ENCODE measurements around the gene UPK1A.

The UPK1A gene

GRCh38 chr19:35633727-35634440, 32.4 kb upstream of the UPK1A start:
- TF ChIP-seq USF1 (IDR thresholded peaks at IDR 0.05) = no peak
- no peak for TF ChIP-seq EGR1 (IDR thresholded peaks at IDR 0.05)
- no peak for TF ChIP-seq YY1 (IDR thresholded peaks at IDR 0.05; ENCODE audit: low read depth)

DNA sequence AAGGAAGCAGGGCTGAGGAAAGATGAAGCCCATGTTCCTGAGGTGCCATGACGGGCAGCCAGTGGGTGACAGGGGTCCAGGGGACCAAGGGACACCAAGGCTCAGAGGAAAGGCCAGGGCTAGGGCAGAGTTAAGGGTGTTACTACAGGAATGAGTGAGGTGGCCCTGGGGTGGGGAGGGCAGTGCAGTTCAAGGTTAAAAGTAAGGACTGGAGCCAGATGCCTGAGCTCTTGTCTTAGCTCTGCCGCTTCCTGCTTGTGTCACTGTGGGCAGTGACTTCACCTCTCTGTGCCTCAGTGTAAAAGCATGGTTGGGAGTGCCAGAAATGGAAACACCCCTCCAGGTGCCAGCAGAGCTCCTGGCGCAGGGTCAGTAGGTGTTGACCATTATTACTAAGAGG, 29.7 kb upstream of the UPK1A start:
- no peak for TF ChIP-seq MAX (IDR thresholded peaks at IDR 0.05)
- no peak for TF ChIP-seq CEBPB (IDR thresholded peaks at IDR 0.05)
- TF ChIP-seq TAF1 (IDR thresholded peaks at IDR 0.05; ENCODE audit: low read depth) = no peak
- TF ChIP-seq CREB1 (IDR thresholded peaks at IDR 0.05; ENCODE audit: low read depth) = no peak
- TF ChIP-seq YY1 (IDR thresholded peaks at IDR 0.05; ENCODE audit: low read depth) = no peak
- TF ChIP-seq EP300 (IDR thresholded peaks at IDR 0.05; ENCODE audit: borderline replicate concordance) = no peak
- TF ChIP-seq NFIC (IDR thresholded peaks at IDR 0.05) = no peak
- TF ChIP-seq FOXM1 (IDR thresholded peaks at IDR 0.05; ENCODE audit: borderline replicate concordance, low read depth) = no peak
- no peak for TF ChIP-seq EGR1 (IDR thresholded peaks at IDR 0.05)
- no peak for TF ChIP-seq RAD21 (IDR thresholded peaks at IDR 0.05; ENCODE audit: low read depth)
- no peak for TF ChIP-seq ZBTB7A (IDR thresholded peaks at IDR 0.05; ENCODE audit: low read depth)
- TF ChIP-seq TCF12 (IDR thresholded peaks at IDR 0.05; ENCODE audit: low read depth) = no peak
- no peak for TF ChIP-seq USF1 (IDR thresholded peaks at IDR 0.05)
- TF ChIP-seq REST (IDR thresholded peaks at IDR 0.05; ENCODE audit: low read depth) = no peak
- TF ChIP-seq TEAD4 (IDR thresholded peaks at IDR 0.05) = no peak

DNA sequence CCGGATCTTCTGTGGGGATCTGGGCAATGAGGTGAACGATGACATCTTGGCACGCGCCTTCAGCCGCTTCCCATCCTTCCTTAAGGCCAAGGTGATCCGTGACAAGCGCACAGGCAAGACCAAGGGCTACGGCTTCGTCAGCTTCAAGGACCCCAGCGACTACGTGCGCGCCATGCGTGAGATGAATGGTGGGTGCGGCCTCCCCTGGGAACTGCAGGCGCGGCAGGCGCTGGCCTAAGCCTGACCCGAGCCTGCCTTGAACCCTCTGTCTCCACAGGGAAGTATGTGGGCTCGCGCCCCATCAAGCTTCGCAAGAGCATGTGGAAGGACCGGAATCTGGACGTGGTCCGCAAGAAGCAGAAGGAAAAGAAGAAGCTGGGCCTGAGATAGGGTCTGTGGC, 29.2 kb upstream of the UPK1A start:
- TF ChIP-seq TAF1 (IDR thresholded peaks at IDR 0.05; ENCODE audit: low read depth) = no peak
- no peak for TF ChIP-seq ZBTB7A (IDR thresholded peaks at IDR 0.05; ENCODE audit: low read depth)
- TF ChIP-seq MAX (IDR thresholded peaks at IDR 0.05) = no peak

DNA sequence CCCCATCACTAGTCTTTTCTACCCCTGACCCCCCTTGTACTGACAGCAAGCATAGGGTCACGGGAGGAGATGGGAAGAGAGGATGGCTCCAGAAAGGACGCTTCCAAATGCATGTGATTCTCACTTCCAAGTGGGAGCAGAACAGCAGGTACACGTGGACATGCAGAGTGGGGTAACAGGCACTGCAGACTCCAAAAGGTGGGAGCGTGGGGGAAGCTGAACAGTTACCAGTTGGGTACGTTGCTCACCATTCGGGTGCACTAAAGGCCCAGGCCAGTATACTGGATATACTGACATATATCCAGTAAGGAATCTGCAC, 27.0 kb upstream of the UPK1A start:
- TF ChIP-seq CREB1 (IDR thresholded peaks at IDR 0.05; ENCODE audit: low read depth) (no peak), MAX (IDR thresholded peaks at IDR 0.05) (no peak), NFIC (IDR thresholded peaks at IDR 0.05) (no peak)

- TF ChIP-seq TAF1 (IDR thresholded peaks at IDR 0.05; ENCODE audit: low read depth) (no peak), ZBTB7A (IDR thresholded peaks at IDR 0.05; ENCODE audit: low read depth) (no peak), EP300 (IDR thresholded peaks at IDR 0.05; ENCODE audit: borderline replicate concordance) (no peak), MAX (IDR thresholded peaks at IDR 0.05) (no peak), USF1 (IDR thresholded peaks at IDR 0.05) (no peak), NFIC (IDR thresholded peaks at IDR 0.05) (no peak), TCF12 (IDR thresholded peaks at IDR 0.05; ENCODE audit: low read depth) (no peak), RAD21 (IDR thresholded peaks at IDR 0.05; ENCODE audit: low read depth) (no peak), REST (IDR thresholded peaks at IDR 0.05; ENCODE audit: low read depth) (no peak), EGR1 (IDR thresholded peaks at IDR 0.05) (no peak), TEAD4 (IDR thresholded peaks at IDR 0.05) (no peak), FOXM1 (IDR thresholded peaks at IDR 0.05; ENCODE audit: borderline replicate concordance, low read depth) (no peak), CEBPB (IDR thresholded peaks at IDR 0.05) (no peak), YY1 (IDR thresholded peaks at IDR 0.05; ENCODE audit: low read depth) (no peak)
These were observed 26.5 kb upstream of the UPK1A start for GRCh38 chr19:35639863-35640262.

Measured in Ishikawa (cell line).